ENCODE results near the gene LDHAL6A.

LDHAL6A gene

DNA sequence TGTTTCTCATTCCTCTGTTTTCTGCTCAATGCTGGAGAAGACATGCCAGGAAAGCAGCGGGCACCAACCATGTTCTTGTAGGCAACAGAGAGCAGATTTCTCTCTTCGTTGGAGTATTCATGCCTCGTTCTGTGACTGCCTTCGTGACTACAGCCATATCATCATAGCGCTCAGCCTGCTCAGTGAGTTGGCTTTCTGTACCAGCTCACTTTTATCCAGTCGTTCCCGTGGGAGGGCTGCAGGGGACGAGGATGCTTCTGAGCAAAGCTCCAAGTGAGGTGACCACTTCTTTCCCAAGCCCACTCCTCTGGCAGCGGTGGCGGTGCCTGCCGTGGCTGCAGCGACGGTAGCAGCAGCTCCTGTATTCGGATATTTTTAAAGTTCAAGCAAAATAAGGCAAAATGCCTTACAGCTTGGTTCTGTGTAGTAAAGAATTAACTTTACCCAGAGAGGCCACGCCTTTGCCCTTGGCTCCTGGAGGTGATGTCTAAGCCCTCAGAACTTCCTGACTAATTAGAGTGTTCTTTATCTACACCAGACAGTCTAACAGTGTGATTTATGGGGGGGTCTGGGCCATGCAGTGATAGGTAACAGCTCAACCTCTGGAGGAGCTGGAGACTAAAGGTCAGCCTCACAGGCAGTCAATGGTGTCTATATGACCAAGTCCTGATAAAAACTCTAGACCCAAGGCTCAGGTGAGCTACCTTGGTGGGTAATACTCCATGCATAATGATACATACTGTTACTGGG lies 35.3 kb downstream of the LDHAL6A start:
- no peak for DNase-seq

DNA sequence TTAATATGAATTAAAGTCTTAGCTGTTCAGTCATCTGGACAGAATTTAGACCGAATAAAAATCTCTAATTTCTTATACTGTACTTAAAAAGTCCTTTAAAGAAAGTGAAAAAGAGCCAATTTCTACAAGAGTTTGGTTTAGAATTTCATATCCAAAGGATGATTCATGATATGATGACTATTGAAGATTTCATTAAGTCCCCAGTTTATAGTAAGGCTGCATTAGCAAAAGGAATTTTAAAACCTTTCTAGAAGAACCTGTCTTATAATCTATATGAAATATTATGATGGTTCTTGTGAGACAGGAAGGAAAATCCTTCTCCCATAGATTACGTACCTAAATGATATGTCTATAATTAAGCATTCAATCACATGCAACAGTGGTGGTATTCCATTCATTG lies 36.3 kb downstream of the LDHAL6A start:
- DNase-seq = no peak

DNA sequence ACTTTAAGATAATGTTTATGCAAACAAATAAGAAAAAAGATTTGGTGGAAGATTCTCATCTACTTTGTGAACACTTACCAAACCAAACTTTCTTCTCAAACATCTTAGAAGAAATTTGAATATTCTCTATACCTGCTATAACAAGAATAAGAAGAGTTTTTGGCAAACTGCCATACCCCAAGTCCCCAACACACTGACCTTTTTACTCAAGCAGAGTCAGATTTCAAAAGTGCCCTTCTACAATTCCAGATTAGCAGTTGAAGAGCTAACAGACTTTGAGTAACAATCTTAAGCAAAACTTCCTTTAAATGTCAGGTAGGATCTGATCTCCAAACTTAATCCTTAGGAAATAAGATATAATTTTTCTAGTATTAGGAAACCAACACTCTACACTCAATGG lies 37.2 kb downstream of the LDHAL6A start:
- no peak for DNase-seq

DNA sequence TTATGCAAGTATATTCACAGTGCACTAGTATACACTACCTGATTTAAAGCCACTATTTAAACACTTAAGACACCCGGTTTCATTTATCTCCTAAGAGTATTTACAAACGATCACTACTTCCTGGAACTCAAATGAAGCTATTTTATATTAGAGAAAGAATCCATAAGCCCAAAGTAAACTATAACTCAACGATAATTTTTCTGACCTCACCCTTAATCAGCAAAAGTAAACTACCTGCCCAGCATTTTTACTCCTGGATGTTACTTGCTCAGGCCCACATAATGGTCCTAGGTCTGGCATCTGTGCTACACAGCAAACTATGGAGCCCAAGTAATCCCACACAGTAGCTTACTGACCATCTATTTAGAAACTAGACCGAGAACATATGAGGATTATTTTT lies 37.7 kb downstream of the LDHAL6A start:
- no peak for DNase-seq

- no peak for DNase-seq
Measured at GRCh38 chr11:18495271-18495670, 39.6 kb downstream of the LDHAL6A start.

DNA sequence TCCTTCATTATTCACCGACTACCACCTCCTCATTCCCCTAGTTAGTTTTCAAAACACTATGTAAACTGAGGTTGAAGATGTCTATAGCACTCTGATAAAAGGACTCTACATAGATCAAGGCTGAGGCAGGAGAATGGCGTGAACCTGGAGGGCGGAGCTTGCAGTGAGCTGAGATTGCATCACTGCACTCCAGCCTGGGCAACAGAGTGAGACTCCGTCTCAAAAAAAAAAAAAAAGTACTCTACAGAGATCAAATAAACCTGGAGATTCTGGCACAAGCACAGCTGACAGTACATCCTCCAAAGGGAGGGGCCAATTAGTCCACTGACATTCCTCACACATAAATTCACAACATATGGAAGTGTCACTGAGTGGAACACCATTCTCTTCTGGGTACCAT lies 40.0 kb downstream of the LDHAL6A start:
- DNase-seq = no peak

DNA sequence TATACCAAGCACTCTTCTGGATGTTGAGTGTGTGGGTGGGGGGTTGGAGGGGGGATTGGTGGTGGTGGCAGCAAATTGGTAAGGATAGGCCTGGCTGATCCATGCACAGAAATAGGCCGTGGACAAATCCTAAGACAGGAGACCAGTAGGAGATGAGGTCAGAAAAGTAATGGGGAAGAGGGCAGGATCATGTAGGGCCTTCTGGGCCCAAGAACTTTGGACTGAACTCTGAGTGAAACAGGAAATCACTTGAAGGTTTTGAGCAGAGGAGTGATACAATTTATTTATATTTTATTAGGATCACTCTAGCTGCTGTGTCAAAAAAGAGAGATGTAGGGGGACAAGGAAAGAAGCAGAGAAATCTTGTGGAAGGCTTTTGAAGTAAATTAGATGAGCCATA lies 42.4 kb downstream of the LDHAL6A start:
- DNase-seq = no peak

DNA sequence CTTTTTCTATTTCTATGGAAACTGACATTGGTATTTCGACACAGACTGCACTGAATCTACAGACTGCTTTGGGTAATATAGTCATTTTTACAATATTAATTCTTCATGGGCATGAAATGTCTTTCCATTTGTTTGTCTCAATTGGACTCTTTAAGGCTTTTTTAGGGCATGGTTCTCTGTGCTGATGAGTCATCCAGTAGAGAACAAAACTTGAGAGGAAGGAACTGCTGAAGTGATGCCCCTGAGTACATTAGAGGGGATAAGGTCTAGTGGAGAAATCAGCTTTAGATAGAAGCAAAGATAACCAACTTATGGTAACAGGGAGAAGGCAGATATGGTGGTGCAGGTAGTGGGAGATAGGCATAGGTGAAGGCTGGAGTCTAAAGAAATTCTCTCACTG lies 46.0 kb downstream of the LDHAL6A start:
- DNase-seq = no peak

GRCh38 chr11:18502352-18502751 lies 46.7 kb downstream of the LDHAL6A start:
- no peak for DNase-seq

GRCh38 chr11:18521122-18521521 lies 65.5 kb downstream of the LDHAL6A start:
- DNase-seq = no peak

GRCh38 chr11:18522388-18522787 lies 66.7 kb downstream of the LDHAL6A start:
- DNase-seq = no peak

- no peak for DNase-seq
Measured at GRCh38 chr11:18523084-18523483, 67.4 kb downstream of the LDHAL6A start.

GRCh38 chr11:18524248-18524647 lies 68.6 kb downstream of the LDHAL6A start:
- DNase-seq = no peak

DNA sequence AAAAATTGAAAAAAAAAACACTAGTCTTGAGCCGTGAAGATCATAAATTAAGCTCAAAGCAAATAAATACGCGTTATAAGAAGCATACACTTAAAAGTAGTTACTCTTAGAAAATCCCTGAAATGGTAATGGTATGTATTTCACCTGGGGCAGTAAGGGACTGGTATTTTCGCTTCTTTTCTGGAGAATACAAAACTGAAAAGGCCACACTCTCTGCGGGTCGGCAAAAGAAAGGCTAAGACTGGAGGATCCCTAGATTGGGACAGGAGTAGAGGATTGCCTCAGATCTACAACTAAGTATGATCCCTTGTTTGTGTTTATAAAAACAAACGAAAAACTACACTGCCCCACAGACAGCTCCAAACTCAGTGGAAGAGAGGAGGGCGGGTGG lies 70.5 kb downstream of the LDHAL6A start:
- no peak for DNase-seq

DNA sequence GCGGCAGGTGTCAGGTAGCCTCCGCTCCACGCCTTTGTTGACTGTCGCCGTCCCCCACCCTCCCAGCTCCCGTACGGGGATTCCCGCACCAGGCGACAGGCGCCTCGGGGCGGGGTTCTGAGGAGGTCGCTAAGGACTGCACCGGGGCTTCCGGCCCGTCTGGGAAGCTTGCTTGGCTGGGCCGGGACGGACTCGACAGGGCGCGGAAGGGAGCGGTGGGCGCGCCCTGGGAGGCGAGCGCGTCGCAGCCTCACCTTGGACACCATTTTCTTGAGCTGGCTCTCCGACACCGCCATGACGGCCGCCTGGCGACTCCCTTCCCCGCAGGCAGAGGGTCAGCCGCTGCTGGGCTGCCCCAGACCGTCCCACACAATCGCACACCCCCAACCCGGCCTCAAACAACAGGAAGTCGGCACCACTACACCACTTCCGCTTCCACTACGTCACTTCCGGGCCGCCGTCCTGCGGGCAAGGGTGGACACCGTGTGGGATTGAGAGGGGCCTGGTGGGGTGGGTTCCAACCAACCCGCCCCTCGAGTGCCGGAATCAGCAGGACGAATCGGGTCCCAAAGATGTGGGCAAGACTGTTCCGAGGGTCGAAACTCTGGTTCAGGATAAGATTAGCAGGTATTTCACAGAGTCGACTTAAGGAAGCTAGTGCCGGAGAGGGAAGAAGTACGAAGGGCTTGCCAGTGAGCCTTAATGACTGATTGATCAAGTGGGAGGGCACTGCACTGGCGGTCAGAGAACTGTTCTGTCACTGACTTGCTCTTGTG lies 71.1 kb downstream of the LDHAL6A start, which contains the start of gene TSG101:
TSG101 (minus strand) TSS at position 422 of the 776 bp plus-strand sequence; CDS start at position 296, 126 bp downstream.
- peak; percentile 63 for DNase-seq

DNA sequence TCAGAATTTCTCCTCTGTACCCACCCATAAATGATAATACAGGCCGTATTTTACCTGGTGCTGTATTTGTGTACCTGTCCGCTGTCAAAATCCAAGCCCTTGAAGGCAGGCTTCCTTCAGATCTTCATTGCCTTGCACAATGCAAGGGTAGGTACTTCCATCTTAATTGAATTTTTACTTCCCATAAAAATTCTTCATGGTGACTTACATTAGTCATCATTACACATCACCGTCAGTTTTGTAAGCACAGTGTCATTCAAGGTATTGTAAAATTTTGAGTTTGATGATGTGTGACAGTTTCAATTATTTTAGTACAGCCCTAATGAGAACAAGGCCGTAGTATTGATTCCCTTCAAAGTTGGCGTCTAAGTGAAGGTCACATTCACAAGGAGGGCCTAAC lies 71.9 kb downstream of the LDHAL6A start:
- no peak for DNase-seq

Measured in NCI-H1694 treated with DMSO at 0.1 percent for 48 hours (cell line).